Esophagus muscularis mucosa (tissue), 4 donors: ENCODE data around the gene HSD17B11.

Source experiments
- EP300 ChIP-seq: sonication (generic); formaldehyde crosslinking; IDR thresholded peaks from one replicate; pipeline ENCODE4 v1.6.1; 2017; ENCODE audit warnings: antibody characterized with exemption
- POLR2A ChIP-seq: fragments of 450-650 bp; IDR thresholded peaks from one replicate; pipeline ENCODE4 v1.6.1; 2017; ENCODE audit warnings: antibody characterized with exemption, moderate library complexity, mild to moderate bottlenecking, low read depth
- TF ChIP-seq, protein P1 (sequence below), 3 experiments: fragments of 200-600 bp in 2 of 3; fragments of 450-650 bp in 1 of 3; sonication (generic) in 2 of 3; IDR thresholded peaks; one replicate each; pipeline ENCODE4 v1.5.1; 2017 to 2019; ENCODE audit warnings: antibody characterized with exemption in 3 of 3, mild to moderate bottlenecking in 2 of 3, moderate library complexity in 1 of 3

DNA sequence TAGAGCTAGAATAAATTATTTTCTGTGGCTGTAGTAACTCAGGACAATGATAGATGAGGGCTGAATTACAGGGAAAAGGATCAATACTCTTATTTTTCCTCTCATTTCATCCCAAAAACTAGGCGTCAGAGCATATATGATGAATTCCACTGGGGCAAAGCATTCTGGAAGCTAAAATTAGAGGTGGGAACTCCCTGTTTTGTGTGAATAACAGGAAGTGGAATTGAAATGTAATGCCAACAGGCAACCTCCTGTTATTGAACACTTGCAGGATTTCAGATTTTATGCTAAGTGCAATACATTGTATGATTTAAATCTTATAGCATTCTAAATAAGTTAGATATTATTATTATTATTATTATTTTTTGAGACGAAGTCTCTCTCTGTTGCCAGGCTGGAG is 20.9 kb downstream of the HSD17B11 start:
- TF ChIP-seq, protein P1, sequence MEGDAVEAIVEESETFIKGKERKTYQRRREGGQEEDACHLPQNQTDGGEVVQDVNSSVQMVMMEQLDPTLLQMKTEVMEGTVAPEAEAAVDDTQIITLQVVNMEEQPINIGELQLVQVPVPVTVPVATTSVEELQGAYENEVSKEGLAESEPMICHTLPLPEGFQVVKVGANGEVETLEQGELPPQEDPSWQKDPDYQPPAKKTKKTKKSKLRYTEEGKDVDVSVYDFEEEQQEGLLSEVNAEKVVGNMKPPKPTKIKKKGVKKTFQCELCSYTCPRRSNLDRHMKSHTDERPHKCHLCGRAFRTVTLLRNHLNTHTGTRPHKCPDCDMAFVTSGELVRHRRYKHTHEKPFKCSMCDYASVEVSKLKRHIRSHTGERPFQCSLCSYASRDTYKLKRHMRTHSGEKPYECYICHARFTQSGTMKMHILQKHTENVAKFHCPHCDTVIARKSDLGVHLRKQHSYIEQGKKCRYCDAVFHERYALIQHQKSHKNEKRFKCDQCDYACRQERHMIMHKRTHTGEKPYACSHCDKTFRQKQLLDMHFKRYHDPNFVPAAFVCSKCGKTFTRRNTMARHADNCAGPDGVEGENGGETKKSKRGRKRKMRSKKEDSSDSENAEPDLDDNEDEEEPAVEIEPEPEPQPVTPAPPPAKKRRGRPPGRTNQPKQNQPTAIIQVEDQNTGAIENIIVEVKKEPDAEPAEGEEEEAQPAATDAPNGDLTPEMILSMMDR (IDR thresholded peaks at IDR 0.05): no peak
- no peak for TF ChIP-seq POLR2A
- no peak for TF ChIP-seq EP300
